NOMO-1 treated with dmso at 0.1 percent for 144 hours (cell line): ENCODE measurements around the gene STING1.
"Not testable (repeated sequence)": the region's sequence is repeated elsewhere in the genome, so short reads cannot be mapped to it uniquely, and the experiment has no call there.

Experiments used
- DNase-seq: peaks from one replicate; lab custom pipeline; 2025; ENCODE audit not compliant: unreplicated experiment; lab: John Stamatoyannopoulos, UW

Gene STING1

GRCh38 chr5:139482050-139482889 is at the start of gene STING1:
STING1 (minus strand) TSS chr5:139482758; CDS start chr5:139481704, 1,054 bp downstream.
- DNase-seq = peak; percentile 78

DNA sequence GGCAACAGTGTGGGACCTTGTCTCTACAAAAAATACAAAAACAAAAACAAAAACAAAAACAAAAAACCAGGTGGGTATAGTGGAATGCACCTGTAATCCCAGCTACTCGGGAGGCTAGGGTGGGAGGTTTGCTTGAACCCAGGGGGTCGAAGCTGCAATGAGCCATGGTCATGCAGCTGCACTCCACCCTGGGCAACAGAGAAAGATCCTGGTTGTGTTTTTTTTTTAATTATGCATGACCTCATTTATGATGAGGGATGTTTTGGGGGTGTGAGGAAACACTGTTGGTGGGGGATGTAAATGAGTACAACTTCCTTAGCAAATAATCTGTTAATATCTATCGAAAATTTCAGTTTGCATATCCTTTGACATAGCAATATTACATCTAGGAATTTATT is 49.2 kb upstream of the STING1 start:
- no peak for DNase-seq

DNA sequence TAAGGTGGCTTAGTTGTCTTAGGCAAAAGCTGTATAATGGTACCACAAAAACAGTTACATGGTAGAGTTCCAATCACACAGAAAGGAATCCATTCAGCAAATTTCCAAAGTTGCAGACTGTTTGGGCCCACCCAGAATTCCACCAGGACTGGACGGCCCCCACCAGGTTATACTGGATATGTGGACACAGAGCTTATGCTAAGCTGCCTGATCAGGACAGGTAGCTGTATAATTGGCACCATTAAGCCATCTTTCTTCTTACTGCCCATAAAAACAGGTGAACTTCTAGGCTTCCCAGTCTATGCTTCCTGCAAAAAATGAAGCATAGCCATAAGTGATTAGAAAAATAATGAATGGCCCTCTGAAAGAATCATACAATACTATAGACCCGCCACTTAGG is 47.5 kb upstream of the STING1 start:
- DNase-seq = not testable (repeated sequence)

GRCh38 chr5:139528695-139529094 is 46.1 kb upstream of the STING1 start:
- not testable (repeated sequence) for DNase-seq

- DNase-seq = not testable (repeated sequence)
These were observed 45.4 kb upstream of the STING1 start for GRCh38 chr5:139527896-139528467.

DNA sequence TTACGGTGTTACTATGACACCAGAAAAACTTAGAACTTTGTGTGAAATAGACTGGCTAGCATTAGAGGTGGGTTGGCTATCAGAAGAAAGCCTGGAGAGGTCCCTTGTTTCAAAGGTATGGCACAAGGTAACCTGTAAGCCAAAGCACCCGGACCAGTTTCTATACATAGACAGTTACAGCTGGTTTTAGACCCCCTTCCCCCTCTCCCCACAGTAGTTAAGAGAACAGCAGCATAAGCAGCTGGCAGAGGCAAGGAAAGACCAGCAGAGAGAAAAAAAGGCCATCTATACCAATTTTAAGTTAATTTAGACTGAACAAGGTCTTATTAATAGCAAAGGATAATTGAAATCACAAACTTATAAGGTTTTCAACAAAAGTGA is 44.5 kb upstream of the STING1 start:
- not testable (repeated sequence) for DNase-seq

- not testable (repeated sequence) for DNase-seq
These were observed 43.9 kb upstream of the STING1 start for GRCh38 chr5:139526309-139527089.

- not testable (repeated sequence) for DNase-seq
These were observed 43.2 kb upstream of the STING1 start for GRCh38 chr5:139525586-139526308.

DNA sequence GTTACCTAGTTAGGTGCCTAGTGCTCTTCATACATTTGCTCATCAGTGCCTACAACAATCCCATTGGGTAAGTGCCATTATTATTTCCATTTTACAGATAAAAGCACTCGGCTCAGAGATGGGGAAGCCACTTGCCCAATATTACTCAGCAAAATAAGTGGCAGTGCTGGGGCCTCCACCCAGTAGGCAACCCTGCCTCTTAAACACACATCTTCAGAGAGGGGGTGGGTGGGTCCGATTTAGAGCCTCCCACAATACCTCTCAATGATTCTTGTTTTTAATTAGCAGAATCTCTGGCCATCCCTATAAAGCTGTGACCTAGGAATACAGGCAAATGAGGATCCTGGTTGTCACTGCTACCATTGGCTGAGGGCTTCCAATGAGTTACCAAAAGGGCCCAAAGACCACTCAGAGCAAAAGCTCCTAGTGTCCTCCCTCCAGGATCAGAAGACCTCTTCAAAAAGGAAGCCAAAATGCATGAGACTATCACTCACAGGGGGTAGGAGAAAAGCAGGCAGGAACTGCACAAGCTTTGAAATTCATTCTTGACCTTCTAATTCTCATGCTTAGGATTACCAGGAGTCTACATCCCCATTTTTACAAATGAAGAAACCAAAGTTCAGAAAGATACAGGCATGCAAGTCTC is 42.5 kb upstream of the STING1 start:
- no peak for DNase-seq

DNA sequence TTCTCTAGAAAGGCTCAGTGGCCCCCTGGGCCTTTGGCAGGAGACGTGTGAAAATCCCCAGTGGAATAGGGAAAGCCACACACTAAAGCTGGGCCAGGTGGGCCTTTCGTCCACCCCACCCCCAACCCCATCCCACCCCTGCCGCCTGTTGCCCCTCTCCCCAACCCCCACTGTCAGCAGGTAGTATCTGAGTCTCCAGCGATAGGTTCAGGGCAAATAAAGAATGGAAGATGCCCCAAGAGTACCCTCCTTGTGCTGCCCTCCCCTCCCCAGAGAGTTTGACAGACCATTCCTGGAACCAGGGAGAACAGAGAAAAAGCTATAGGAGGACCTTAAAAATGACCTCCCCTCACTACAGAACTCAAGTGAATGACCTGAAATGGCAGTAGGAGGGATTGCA is 41.9 kb upstream of the STING1 start:
- no peak for DNase-seq

- DNase-seq = no peak
These were observed 41.3 kb upstream of the STING1 start for GRCh38 chr5:139523635-139524445.

- DNase-seq = peak; percentile 61
These were observed 35.4 kb upstream of the STING1 start for GRCh38 chr5:139517683-139518564.

DNA sequence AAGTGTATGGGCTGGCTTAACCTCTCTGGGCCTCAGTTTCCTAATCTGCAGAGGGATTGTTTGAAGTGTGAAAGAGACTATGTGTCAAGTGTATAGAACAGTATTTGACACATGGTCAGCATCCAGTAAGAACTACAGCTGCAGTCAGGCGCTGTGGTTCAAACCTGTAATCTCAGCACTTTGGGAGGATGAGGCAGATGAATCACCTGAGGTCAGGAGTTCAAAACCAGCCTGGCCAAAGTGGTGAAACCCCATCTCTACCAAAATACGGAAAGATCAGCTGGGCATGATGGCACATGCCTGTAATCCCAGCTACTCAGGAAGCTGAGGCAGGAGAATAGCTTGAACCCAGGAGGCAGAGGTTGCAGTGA is 31.9 kb upstream of the STING1 start:
- DNase-seq = no peak

DNA sequence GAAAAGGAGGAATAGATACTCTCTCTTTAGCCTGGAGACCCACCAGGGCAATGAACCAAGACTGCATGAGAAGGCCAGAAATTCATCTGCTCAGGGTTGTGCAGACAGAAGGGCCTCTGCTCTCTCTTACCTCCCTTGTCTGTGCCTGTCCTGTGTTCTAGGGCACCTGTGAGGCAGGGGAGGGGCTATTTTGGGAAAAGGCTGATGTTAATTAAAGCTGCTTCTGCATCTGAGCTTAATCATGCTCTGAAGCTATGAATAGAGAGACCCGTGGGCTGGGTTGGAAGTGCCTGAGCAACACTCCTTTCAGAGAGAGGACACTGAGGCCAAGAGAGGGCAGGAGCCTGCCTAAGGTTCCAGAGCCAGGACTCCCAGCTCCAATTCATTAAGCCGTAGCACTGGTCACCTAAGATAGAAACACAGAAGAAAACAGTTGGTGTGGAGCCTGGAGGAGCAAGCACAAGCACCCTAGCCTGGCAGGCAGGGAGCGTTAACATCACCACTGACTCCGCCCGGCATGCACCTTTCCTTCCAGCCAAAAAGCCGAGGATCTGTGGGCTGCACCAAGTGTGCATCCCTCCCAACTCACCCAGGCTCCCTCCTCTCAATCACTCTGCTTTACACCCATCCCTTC is 31.4 kb upstream of the STING1 start:
- no peak for DNase-seq

- DNase-seq = peak; percentile 53
These were observed 30.9 kb upstream of the STING1 start for GRCh38 chr5:139513434-139513833.

GRCh38 chr5:139512786-139513390 is 30.3 kb upstream of the STING1 start:
- no peak for DNase-seq

GRCh38 chr5:139504722-139505121 is 22.2 kb upstream of the STING1 start:
- not testable (repeated sequence) for DNase-seq

DNA sequence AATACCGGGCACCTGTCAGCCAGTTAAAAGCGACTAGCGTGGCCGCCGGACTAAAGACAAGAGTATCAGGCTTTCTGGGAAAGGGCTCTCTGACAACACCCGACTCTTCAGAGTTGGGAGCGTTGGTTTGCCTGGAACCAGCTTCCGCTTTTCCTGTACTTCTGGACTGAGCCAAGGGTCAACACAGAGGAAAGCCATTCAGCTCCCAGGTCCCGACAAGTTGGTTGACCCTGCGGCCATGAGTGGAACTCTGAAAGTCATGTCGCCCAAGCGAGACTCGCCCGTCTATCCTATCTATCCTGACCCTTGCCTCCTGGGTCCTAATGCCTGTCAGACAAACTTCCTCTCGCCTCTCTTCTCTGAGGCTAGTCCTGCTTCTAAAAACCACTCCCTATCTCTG is 21.3 kb upstream of the STING1 start:
- DNase-seq = peak; percentile 32
